Measurements from ENCODE around the gene ANKRD11.
"Not testable (repeated sequence)": the region's sequence is repeated elsewhere in the genome, so short reads cannot be mapped to it uniquely, and the experiment has no call there.

The ANKRD11 gene

DNA sequence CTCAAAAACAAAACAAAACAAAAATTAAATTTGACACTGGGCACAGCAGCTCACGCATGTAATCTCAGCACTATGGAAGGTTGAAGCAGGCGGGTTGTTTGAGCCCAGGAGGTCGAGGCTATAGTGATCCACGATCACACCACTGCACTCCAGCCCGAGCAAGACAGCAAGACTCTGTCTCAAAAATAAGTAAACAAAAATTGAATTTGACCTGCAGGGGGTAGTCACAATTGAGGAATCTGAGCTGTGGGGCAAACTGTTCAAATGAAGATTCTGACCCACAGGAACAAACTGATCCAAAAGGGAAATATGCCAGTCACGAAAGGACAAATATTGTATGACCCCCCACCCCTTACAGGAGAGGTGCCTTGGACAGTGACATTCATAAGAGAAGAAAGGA lies 29.8 kb downstream of the ANKRD11 start:
- no peak overlapping the region for H3K4me3 ChIP-seq (ENCODE audit: low read depth, low read length)
- TF ChIP-seq, protein P1, sequence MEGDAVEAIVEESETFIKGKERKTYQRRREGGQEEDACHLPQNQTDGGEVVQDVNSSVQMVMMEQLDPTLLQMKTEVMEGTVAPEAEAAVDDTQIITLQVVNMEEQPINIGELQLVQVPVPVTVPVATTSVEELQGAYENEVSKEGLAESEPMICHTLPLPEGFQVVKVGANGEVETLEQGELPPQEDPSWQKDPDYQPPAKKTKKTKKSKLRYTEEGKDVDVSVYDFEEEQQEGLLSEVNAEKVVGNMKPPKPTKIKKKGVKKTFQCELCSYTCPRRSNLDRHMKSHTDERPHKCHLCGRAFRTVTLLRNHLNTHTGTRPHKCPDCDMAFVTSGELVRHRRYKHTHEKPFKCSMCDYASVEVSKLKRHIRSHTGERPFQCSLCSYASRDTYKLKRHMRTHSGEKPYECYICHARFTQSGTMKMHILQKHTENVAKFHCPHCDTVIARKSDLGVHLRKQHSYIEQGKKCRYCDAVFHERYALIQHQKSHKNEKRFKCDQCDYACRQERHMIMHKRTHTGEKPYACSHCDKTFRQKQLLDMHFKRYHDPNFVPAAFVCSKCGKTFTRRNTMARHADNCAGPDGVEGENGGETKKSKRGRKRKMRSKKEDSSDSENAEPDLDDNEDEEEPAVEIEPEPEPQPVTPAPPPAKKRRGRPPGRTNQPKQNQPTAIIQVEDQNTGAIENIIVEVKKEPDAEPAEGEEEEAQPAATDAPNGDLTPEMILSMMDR (IDR thresholded peaks at IDR 0.05; ENCODE audit: insufficient read depth, low read depth, low read length, missing control alignments), result no peak
- no peak for DNase-seq (ENCODE audit: low read depth)

DNA sequence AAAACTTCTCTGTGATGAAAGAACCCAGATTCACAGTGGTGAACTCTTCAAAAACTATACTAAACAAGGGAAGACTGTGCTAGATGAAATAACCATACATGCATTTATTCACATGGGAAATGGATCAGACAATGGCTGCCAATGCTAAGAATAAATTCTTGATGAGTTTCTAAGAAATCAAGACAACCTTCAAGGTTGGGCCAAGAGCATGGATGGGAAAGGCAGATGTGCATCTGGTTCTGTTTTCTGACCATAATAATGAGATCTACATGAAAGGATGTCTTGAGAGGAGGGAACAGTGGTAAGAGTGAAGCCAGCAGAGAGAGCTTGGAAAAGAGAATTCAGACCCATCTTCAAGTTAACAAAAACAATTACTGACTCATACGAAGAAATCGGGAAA lies 31.4 kb downstream of the ANKRD11 start:
- TF ChIP-seq, protein P1 (IDR thresholded peaks at IDR 0.05; ENCODE audit: insufficient read depth, low read depth, low read length, missing control alignments), result no peak
- H3K4me3 ChIP-seq (ENCODE audit: low read depth, low read length), result no peak overlapping the region
- no peak for DNase-seq (ENCODE audit: low read depth)

DNA sequence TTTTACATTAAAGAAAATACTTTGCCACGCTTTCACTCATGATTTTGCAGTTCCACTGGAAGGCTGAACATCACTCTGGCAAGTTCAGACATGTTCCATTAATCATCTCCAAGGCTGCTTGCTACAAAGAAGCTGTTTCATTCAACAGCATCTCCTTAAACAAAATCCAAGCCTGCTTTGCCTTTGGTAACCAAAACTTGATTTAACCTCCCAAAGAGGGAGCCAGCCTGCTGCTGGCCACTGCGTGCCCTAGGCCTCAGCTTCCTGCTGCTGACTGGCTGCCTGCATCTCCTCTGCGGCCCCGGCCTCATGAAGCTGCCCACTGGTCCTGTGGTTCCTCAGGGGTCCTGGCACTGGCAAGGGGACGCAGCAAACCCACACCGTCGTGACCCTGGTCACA lies 31.8 kb downstream of the ANKRD11 start:
- no peak overlapping the region for H3K4me3 ChIP-seq (ENCODE audit: low read depth, low read length)
- TF ChIP-seq, protein P1 (IDR thresholded peaks at IDR 0.05; ENCODE audit: insufficient read depth, low read depth, low read length, missing control alignments), result no peak
- no peak for DNase-seq (ENCODE audit: low read depth)

DNA sequence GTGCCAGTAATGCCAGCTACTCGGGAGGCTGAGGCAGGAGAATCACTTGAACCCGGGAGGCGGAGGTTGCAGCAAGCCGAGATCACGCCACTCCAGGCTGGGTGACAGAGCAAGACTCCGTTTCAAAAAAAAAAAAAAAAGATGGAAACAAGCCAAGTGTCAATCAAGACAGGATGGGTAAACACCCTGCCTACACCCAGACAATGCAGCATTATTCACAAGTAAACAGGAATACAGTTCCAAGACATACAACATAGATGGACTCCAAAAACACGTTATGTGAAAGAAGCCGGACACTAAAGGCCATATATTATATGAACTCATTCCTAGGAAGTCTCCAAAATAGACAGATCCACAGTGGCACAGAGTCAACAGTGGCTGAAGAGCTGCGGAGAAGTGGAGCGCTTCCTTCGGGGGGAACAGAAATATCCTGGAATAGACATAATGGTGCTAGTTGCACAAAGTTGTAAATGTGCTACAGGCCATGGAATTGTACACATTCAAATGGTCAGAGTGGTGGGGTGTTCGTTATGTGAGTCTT lies 33.9 kb downstream of the ANKRD11 start:
- TF ChIP-seq, protein P1 (IDR thresholded peaks at IDR 0.05; ENCODE audit: insufficient read depth, low read depth, low read length, missing control alignments), result no peak
- DNase-seq (ENCODE audit: low read depth), result no peak
- no peak overlapping the region for H3K4me3 ChIP-seq (ENCODE audit: low read depth, low read length)

DNA sequence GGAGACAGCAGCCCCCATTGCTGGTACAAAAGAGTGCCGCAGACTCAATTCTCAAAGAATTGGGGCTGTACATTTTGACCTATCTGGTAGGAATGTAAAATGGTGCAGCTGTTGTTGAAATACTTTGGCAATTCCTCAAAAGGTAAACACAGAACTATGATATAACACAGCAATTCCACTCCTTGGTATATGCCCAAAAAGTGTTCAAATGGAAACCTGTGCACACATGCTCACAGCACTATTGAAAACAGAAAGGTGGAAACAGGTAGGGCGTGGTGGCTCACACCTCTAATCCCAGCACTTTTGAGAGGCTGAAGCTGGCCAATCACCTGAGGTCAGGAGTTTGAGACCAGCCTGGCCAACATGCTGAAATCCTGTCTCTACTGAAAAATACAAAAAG lies 34.7 kb downstream of the ANKRD11 start:
- no peak for DNase-seq (ENCODE audit: low read depth)
- TF ChIP-seq, protein P1 (IDR thresholded peaks at IDR 0.05; ENCODE audit: insufficient read depth, low read depth, low read length, missing control alignments), result no peak

DNA sequence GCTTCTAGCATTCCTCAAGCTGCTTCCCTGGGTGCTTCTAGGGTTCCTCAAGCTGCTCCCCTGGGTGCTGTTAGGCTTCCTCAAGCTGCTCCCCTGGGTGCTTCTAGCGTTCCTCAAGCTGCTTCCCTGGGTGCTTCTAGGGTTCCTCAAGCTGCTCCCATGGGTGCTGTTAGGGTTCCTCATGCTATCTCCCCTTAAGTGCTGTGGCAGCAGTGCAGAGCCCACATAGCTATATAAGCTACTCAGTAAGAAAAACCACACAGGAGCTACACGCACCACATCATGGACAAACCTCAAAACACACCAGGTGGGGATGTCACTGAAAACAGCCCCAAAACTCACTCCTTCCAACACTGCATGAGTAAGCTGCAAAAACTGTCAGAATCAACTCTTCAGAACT lies 35.2 kb downstream of the ANKRD11 start:
- TF ChIP-seq, protein P1 (IDR thresholded peaks at IDR 0.05; ENCODE audit: insufficient read depth, low read depth, low read length, missing control alignments), result no peak
- DNase-seq (ENCODE audit: low read depth), result no peak
- H3K4me3 ChIP-seq (ENCODE audit: low read depth, low read length), result no peak overlapping the region

More for the DNA sequence above, 34.7 kb downstream of the ANKRD11 start:
- H3K4me3 ChIP-seq (ENCODE audit: low read depth, low read length), result no peak overlapping the region

DNA sequence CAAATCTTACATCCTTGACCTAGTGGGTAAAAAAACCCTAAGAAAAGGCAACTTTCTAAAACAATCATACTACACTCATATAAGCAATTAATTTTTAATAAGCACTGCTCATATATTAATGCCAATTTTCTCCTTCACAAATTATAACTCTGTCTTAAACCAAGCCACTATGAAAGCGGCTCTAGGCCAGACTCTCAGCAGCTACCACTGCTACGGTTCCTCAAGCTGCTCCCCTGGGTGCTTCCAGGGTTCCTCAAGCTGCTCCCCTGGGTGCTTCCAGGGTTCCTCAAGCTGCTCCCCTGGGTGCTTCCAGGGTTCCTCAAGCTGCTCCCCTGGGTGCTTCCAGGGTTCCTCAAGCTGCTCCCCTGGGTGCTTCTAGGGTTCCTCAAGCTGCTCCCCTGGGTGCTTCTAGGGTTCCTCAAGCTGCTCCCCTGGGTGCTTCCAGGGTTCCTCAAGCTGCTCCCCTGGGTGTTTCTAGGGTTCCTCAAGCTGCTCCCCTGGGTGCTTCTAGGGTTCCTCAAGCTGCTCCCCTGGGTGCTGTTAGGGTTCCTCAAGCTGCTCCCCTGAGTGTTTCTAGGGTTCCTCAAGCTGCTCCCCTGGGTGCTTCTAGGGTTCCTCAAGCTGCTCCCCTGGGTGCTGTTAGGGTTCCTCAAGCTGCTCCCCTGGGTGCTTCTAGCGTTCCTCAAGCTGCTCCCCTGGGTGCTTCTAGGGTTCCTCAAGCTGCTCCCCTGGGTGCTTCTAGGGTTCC lies 35.8 kb downstream of the ANKRD11 start:
- not testable (repeated sequence) for DNase-seq (ENCODE audit: low read depth); H3K4me3 ChIP-seq (ENCODE audit: low read depth, low read length)
